ENCODE results near the gene DDX55. TPM values are rescaled to one million over a fixed set of nuclear protein-coding genes. Genes with fewer than 3 reads are reported as not detected.

The DDX55 gene
- total RNA-seq, 2 donors from 2014 or later = 20.6 to 41.8 TPM

DNA sequence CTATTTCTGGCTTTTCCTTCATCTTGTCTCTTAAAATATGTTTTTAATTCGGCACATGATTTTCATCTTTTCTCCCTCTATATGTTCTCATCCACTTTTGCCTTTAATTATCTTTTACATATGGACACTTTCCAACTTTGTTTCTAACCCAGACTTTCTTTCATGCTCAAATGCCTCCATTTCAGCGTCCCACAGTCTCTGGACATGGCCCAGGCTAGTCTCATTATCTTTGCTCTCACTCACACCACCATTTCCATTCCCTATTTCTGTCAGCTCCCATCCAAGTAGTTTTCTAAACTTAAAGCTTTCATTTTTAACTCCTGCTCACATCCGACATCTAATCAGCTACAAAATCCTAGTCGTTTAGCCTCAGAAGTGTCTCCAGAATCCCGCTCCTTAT lies 46.5 kb downstream of the DDX55 start:
- Histone ChIP-seq H3K4me3 (no peak overlapping the region), H3K27me3 (replicated peaks; ENCODE audit: insufficient read depth) (no peaks in the 10 kb centered on the region), H3K4me1 (ENCODE audit: control insufficient read depth in 1 of 2, low read depth in 2 of 2) (no peaks in the 10 kb centered on the region), H3K9me3 (no peaks in the 10 kb centered on the region), H3K27ac (no peak overlapping the region), H3K36me3 (peaks cover 34% of the 10 kb centered on the region)
- DNase-seq (ENCODE audit: low spot score) (no peak), ATAC-seq (ENCODE audit: insufficient number of reproducible peaks, low FRiP score, low read depth) (no peak)
- TF ChIP-seq, protein P1, sequence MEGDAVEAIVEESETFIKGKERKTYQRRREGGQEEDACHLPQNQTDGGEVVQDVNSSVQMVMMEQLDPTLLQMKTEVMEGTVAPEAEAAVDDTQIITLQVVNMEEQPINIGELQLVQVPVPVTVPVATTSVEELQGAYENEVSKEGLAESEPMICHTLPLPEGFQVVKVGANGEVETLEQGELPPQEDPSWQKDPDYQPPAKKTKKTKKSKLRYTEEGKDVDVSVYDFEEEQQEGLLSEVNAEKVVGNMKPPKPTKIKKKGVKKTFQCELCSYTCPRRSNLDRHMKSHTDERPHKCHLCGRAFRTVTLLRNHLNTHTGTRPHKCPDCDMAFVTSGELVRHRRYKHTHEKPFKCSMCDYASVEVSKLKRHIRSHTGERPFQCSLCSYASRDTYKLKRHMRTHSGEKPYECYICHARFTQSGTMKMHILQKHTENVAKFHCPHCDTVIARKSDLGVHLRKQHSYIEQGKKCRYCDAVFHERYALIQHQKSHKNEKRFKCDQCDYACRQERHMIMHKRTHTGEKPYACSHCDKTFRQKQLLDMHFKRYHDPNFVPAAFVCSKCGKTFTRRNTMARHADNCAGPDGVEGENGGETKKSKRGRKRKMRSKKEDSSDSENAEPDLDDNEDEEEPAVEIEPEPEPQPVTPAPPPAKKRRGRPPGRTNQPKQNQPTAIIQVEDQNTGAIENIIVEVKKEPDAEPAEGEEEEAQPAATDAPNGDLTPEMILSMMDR (IDR thresholded peaks at IDR 0.05) = no peak

DNA sequence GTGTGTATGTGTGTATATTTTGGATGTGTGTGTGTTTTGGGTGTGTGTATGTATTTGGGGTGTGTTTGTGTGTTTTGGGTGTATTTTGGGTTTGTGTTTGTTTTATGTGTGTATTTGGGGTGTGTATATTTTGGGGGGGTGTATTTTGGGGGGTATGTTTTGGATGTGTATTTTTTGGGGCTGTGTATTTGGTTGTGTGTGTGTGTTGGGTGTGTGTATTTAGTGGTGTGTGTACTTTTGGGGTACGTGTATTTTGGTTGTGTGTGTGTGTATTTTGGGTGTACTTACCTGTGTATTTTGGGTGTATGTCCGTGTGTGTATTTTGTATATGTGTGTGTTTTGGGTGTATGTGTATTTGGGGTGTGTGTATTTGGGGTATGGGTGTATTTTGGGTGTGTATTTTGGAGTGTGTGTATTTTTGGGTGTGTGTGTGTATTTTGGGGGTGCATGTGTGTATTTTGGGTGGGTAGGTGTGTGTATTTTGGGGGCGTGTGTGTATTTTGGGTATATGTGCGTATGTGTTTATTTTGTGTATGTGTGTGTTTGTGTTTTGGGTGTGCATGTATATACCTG lies 52.3 kb downstream of the DDX55 start:
- no peak overlapping the region for H3K27ac ChIP-seq
- no peak overlapping the region for H3K4me3 ChIP-seq
- ATAC-seq (ENCODE audit: insufficient number of reproducible peaks, low FRiP score, low read depth) (no peak), DNase-seq (ENCODE audit: low spot score) (no peak)
- peaks cover 34% of the 10 kb centered on the region for H3K36me3 ChIP-seq
- H3K4me1 ChIP-seq (ENCODE audit: control insufficient read depth in 1 of 2, low read depth in 2 of 2) = no peaks in the 10 kb centered on the region
- H3K9me3 ChIP-seq = no peaks in the 10 kb centered on the region
- H3K27me3 ChIP-seq (replicated peaks; ENCODE audit: insufficient read depth) = no peaks in the 10 kb centered on the region
- TF ChIP-seq, protein P1 (IDR thresholded peaks at IDR 0.05) = no peak

DNA sequence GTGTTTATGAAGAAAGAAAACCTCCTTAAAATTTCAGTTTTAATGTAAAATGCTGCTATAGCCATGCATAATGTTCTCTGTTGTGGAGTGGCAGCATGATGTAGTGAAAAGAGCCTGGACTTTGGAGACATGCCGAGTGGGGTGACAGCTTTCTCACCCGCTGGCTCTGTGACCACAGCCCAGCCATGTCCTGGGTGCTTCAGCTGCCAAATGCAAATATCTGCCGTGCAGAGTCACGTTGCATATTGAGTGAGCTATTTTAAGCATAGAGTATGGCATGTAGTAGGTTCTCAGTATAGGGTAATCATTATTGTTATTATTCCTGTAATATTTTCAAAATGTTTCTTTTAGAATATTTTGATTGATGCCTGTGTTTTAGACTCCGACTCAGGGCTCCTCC lies 53.5 kb downstream of the DDX55 start:
- Histone ChIP-seq H3K36me3 (peaks cover 30% of the 10 kb centered on the region), H3K9me3 (no peaks in the 10 kb centered on the region)
- ATAC-seq (ENCODE audit: insufficient number of reproducible peaks, low FRiP score, low read depth) = no peak

DNA sequence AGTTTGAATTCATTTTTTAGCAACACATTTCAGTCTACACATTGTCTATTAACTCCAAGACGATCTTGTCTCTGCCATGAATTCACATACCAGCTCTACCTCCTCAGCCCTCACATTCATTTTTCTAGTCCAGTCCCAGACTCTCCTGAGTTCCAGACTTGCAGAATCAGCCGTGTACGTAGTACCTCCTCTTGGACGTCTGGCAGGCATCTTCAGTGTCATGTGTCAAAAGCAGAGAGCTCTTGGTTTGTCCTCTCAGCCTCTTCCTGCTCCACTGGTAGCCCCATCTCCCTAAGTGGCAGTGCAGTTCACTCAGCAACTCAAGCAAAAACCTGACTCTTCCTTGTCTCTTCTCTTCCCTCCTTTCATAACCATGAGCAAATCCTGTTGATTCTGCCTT lies 54.5 kb downstream of the DDX55 start:
- TF ChIP-seq, protein P1 (IDR thresholded peaks at IDR 0.05) = no peak
- H3K4me1 ChIP-seq (ENCODE audit: control insufficient read depth in 1 of 2, low read depth in 2 of 2) = no peaks in the 10 kb centered on the region
- H3K9me3 ChIP-seq = no peaks in the 10 kb centered on the region
- no peaks in the 10 kb centered on the region for H3K27me3 ChIP-seq (replicated peaks; ENCODE audit: insufficient read depth)
- DNase-seq (ENCODE audit: low spot score) = no peak
- no peak overlapping the region for H3K4me3 ChIP-seq
- H3K36me3 ChIP-seq = peaks cover 26% of the 10 kb centered on the region
- no peak for ATAC-seq (ENCODE audit: insufficient number of reproducible peaks, low FRiP score, low read depth)
- no peak overlapping the region for H3K27ac ChIP-seq

More for the DNA sequence above, 53.5 kb downstream of the DDX55 start:
- Histone ChIP-seq H3K4me1 (ENCODE audit: control insufficient read depth in 1 of 2, low read depth in 2 of 2) (no peaks in the 10 kb centered on the region), H3K27me3 (replicated peaks; ENCODE audit: insufficient read depth) (no peaks in the 10 kb centered on the region), H3K27ac (no peak overlapping the region), H3K4me3 (no peak overlapping the region)
- DNase-seq (ENCODE audit: low spot score) = no peak
- TF ChIP-seq, protein P1 (IDR thresholded peaks at IDR 0.05) = no peak

DNA sequence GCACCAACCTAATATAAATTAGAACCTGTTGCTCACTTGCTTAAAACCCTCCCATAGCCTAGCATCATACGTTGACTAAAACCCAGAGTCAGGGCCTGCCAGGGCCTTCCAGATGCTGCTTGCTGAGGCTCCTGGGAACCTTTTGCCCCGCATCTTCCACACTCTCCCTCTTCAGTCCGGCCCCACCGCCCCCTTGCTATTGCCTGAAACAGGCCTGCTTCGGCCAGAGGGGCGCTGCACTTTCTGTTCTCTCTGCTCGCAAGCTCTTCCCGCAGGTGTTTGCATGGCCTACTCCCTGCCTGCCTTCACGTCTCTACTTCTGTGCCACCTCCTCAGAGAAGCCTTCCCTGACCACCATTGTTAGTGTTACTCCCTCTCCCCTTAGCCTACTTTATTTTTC lies 55.3 kb downstream of the DDX55 start:
- DNase-seq (ENCODE audit: low spot score) (no peak), ATAC-seq (ENCODE audit: insufficient number of reproducible peaks, low FRiP score, low read depth) (no peak)
- TF ChIP-seq, protein P1 (IDR thresholded peaks at IDR 0.05) = no peak
- H3K4me3 ChIP-seq = no peak overlapping the region
- H3K36me3 ChIP-seq = peaks cover 19% of the 10 kb centered on the region
- H3K9me3 ChIP-seq = no peaks in the 10 kb centered on the region
- no peak overlapping the region for H3K27ac ChIP-seq
- no peaks in the 10 kb centered on the region for H3K27me3 ChIP-seq (replicated peaks; ENCODE audit: insufficient read depth)
- H3K4me1 ChIP-seq (ENCODE audit: control insufficient read depth in 1 of 2, low read depth in 2 of 2) = no peaks in the 10 kb centered on the region

Data from thoracic aorta (tissue), 2 donors.